HG03575 (cell line): Measurements from ENCODE around the gene KCNMA1.

Source experiments
- ATAC-seq: cut with Tn5 transposase; IDR thresholded peaks from one replicate; pipeline ENCODE4 v1.9.1; 2021; ENCODE audit not compliant: unreplicated experiment, insufficient number of reproducible peaks, low FRiP score; ENCODE audit errors: extremely low read depth

The KCNMA1 gene

DNA sequence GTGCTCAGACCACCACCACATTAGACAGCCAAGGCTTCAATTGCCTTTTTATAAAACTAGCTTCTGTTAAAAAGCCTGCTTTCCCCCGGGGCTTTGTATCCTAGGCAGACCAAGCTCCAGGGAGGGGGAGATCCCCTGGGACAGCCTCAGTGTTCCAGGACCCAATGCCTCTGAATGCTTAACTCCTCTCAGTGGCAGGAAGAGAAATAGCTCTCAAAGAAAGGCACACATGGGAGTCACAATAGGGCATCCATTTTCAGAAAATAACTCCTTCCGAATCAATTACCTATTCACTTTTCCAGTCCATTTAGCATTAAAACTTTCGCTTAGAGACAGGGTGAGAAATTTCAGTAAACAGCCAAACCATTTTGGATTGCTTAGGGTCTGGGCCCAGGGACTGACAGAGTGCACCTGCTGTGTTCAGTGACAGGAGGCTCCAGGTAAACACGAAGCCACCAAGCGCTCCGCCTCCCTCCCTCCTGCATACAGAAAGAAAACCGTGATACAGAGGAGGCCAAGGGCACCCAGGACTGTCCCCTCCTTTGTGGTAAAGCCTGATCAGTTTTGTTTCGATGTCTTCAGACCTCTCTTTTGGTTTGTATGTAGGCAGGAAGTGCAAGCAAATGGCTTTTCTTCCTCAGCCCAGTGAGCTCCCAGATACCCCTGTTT is 599.7 kb downstream of the KCNMA1 start:
- no peak for ATAC-seq

DNA sequence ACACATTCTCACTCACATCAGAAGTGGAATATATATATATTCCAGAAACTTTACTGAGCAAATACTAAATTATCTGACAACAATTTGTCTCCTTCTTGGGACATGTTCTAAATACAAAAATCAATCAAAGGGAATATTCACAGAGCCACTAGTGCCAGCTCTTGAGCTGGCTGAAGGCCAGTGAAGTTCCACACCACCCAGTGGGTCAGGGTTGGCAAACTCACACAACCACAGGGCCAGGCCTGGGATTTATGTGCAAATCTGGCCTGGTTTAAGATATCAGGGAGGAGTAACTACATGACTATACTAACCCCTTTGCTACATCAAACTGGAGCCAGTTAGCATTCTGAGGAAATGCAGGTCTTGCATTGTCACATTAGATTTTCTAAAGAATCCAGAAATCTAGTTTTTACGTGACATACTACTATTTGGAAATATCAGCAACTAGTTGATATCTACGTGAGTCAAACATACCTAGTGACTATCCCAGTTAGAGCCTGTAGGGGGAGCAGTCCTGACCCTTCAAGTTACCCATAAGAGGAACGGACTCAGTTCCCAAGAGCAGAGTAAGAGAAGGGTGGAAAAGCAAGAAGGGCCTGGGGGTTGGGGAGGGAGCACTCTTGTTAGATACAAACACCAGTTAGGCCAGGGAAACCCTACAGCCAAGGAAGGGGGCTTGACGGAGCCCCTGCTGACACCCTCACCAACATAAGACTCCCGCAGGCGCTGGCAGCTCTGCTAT is 600.4 kb downstream of the KCNMA1 start:
- no peak for ATAC-seq

DNA sequence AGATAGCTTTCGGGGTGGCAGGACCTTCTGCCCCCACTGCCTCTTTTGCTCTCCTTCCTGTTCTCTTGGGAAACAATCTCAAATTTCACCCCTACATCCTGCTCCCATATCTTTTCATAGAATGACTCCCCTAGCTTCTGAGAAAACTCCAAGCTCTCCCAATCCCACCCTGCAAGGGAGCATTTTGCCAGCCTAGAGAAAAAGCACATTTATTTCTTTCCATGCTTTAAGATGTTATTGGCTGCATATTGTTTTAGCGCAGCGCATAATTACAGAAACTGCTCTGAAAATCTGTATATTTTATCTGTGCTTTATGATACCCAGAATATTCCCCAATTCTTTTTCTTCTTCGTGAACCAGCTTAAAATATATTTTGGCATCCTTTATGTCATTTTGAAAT is 601.3 kb downstream of the KCNMA1 start:
- ATAC-seq, result no peak

DNA sequence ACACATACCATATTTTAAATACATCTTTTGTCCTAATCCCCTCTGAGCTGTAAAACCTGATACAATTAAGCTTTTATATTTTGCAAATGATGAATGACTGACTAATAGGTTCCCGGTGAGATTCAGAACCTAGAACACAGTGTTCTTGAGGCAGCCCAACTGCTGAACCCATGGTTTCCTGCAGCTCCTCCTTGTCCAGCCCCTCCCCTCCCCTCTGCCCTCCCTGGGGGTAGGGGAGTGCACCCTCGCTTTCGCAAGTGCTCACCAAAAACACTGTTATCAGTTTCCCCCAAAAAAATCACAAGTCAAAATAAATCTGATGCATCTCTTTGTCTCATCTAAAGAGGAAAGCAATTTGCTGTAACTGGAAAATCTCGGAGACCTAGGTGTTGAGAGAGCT is 602.8 kb downstream of the KCNMA1 start:
- ATAC-seq, result no peak

DNA sequence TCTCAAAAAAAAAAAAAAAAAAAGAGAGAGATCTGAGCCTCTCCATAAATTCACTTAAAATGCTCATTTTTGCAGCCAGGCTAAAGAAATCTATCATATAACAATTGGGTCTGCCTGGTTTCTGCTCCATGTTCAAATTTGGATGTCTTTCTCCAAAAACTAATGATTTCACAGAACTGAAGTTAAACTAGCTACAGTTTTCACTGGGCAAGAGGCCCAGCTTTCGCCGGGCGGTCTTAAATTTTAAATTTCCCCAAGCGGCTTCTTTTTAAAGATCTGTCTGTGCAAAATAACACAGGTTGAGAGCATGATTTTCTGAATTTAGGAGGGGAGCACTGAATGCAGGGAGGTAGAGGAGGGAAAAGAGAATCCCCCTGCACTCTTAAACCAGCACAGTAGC is 603.4 kb downstream of the KCNMA1 start:
- no peak for ATAC-seq

DNA sequence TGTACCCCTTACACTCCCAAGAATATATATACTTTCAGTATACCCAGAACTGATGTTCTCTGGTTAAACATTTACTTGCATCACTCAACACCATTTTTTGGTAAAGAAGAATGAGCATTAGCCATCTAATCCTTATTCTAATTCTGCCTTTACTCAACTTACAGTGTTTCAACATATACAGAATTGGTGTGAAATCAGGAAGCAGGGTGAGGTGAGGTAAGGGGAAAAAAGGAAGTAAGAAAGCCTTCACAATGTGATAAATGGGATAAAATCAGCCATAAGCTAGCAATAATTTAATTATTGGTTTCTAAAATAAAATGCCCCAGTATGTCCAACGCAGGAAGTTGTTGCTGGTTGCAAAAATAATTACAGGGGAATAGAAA is 605.4 kb downstream of the KCNMA1 start:
- ATAC-seq, result no peak

DNA sequence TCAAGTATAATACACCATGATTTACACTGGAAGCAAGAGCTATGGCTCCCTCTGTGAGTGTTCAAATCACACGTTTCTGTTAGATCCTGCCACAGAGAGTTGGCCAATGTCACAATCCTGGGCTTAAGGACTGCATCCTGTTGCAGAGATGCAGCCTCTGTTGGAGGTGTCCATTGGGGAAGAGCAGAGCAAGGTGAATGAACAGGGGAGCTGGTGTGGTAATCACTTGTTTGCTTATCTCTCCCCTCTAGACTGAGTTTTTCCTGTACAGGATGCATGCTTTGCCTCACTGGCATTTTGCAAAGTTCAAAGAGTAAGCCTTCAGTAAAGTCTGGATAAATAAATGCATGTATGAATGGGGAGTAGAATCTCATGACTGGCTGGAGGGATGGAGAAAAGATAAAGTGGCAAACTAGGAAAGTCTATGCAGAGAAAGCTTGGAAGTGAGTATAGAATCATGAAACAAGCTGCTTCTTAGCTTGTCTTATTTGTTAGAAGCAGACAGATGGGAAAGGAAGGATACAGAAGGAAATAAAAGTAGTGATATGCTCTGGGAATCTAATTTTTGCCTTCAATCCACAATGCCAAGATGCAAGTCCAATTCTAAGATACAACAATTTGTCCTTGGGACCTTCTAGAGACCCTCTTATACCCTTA is 605.9 kb downstream of the KCNMA1 start:
- no peak for ATAC-seq

DNA sequence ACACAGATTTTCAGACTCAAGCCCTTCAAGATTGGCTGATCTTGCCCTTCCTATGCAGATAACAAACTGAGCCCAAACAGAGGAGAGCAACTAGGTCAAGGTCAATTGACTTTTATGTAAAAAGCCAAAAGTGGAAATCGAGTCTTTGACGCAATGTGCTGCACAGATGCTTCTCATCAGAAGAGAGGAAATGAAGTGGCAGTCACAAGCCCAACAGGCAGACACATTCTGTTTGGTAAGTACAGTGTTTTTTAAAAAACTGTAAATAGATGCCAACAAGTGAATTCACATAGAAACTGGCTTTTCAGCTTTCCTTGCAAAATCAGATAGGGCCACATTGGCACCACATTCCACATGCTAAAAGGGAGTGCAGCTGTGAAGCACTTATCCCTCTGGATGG is 606.6 kb downstream of the KCNMA1 start:
- ATAC-seq, result no peak

DNA sequence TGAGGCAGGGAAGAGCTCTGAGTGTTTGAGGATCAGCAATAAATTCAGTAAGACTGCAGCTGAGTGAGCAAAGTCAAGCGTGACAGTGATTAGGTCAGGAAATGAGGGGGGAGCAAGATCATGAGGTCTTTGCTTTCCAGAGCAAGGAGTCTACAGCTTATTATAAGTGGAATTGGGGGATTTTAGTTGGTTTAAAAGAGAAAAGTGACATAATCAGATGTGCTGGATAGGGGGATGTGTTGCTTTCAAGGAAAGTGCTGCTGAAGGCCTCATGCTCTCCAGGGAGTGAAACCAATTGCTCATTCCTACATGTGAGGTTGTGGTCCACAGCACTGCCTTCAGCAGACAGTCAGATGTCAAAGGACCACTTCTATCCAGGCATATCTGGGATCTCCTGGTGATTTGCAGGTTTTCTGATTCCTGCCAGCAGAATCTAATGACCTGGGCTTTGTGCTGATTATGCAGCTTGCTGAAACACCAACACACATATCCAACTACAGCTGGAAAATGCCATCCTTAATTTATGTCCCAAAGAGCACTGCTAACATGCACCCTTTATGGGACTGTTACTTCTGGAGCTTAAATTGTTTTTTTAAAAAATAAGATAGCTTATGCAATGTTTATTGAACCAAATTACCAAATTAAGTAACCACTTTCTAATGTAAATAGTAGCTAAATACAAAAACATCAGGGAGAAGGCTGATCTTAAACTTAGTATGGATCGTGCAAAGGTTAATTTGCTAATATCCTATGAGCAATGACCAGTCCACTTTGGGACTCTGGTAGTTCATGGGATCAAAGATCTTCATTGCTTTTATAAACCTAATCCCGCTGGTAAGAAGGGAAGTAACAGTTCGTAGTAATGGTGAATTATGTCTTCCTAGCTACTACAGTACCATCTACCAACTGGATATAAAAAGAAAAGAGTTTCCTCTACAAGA is 607.6 kb downstream of the KCNMA1 start:
- ATAC-seq, result no peak

DNA sequence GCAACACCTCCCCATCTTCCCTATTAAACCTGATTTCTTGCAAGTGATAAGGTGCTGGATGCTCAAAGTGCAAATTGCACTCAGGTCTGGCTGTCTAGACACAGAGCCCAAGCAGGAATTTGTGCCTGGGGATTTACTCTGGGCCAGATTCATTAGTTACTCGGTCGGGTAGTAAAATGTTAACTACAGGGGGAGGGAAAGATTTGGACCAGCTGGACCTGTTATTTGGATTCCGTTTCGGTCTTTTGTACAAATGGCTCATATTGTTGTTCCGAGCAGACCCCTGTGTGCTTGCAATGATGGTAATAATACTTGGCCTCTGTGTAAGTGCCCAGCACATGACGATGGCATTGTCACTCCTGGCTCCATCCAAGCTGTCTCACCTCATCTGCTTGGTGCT is 609.6 kb downstream of the KCNMA1 start:
- ATAC-seq, result no peak

DNA sequence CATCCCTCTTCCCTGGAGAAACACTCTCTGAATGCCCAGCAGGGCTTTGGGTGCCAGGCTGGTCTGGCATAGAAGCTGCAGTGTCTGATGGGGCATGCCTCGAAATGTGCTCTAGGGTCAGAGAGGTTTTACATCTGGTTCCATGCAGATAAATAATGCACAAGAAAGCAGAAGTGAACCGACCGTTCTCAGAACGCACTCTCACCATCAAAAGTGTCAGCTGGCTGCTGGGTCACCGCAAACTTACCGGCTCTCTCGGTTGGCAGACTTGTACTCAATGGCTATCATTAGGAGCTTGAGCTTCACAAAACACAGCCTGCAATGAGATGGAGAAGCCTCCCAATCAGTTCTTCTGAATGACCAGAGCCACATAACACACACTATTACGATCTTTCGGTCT is 610.0 kb downstream of the KCNMA1 start:
- peak; percentile 70 for ATAC-seq

DNA sequence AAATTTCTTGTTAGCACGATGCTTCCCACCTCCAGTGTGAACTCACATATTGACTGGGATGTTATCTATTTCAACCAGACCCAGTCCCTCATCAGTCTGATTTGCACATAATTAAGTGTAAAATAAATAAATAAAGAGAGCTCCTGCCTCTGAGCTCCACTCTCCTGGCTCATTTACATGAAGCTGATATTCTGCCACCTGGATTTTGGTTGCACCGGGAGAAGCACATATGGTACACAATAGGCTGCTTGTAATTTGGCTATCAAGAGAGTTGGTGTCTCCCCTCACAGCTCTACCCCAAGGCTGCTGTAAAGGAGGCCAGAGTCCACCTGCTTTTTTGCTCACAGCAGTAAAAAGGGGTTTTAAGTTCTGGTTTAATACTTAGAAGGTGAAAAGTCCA is 610.5 kb downstream of the KCNMA1 start:
- no peak for ATAC-seq

DNA sequence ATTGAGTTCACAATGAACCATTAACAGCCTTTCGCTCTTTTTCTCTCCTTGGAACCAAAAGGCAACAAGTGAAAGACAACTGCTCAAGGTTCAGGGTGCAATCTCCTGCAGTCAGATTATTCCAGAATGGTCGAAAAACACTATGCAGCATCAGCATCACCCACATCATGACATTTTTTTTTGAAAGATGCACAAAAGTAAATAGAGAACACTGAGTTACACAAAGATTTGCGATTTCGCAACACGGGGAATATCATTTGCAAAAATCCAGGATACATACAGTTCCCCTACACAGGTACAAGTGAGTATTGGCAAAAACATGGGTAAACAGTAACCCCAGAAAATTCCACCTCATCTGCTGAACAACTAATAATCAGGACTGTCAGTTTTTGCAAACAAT is 611.5 kb downstream of the KCNMA1 start:
- ATAC-seq, result no peak

DNA sequence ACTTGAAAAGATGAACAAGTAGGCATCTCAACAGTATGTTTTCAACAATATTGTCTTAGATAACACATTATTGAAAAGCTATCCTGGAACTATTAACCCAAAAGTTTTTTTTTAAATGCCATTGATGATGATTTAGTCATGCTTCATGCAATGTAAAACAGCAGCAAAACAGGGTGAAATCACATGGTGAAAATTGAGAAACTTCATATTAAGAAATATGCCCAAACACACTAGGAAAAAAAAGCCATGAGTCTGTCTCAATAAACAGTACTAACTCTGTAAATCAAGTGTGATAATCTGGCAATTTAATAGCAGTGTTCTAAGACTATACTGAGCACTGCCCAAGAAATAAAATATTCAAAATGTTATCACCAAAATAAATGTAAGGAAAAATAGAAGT is 613.1 kb downstream of the KCNMA1 start:
- no peak for ATAC-seq

DNA sequence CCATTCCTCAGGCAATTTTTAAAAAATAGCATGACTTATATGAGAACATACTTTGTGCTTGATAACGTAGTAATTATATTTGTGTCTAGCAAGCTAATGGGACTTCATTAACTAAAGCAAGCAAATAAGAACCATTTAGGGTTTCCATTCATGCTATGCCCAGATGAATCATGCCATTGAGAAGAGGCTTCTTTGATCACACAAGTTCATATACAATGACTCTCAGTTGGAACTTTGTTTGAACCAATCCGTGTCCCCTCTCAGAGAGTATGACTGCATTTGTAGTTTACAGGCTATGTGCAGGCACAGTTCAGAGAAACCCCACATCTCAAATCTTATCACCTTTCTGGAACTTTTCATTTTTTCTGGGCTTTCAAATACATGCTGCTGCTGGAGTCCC is 614.2 kb downstream of the KCNMA1 start:
- no peak for ATAC-seq

DNA sequence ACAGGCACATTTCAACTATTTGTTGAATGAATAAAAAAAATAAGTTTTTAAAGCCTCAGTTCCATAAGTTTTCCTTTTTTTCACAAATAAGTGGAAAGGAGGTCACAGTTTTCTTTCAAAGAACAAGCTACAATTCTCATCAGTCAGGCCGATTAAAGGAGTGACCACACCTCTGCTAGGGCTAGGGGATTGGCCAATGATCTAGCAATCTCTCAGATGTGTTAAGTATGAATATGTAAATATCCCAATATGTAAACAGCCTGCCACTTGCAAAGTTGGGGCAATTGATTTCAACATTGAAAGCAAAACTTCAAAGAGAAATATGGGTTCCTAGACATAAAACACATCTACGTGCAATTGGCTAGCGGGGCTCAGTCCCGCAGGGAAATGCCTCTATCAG is 614.9 kb downstream of the KCNMA1 start:
- ATAC-seq, result no peak

DNA sequence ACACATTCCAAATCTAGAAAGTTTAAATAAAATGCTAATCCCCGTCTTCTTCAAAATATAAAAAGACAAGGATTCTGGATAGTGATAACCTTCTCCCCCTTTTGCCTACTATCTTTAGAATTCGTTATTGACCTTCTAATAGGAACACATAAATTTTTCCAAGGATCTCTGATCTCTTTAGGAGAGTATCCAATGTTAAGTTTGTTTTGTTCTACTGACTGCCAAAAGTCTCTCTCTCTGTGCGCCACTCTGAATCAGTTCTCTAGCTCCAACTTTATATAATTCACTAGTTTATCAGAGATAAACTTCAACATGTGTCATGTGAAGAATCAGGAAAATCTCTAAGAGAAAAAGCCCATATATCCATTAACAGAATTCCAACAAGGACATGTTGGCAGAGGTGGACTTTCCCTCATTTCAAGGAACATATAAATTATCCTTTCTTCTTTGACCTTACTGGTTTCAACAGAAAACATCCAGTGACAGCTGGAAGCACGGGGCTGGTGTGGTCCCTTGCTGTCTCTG is 615.6 kb downstream of the KCNMA1 start:
- no peak for ATAC-seq

DNA sequence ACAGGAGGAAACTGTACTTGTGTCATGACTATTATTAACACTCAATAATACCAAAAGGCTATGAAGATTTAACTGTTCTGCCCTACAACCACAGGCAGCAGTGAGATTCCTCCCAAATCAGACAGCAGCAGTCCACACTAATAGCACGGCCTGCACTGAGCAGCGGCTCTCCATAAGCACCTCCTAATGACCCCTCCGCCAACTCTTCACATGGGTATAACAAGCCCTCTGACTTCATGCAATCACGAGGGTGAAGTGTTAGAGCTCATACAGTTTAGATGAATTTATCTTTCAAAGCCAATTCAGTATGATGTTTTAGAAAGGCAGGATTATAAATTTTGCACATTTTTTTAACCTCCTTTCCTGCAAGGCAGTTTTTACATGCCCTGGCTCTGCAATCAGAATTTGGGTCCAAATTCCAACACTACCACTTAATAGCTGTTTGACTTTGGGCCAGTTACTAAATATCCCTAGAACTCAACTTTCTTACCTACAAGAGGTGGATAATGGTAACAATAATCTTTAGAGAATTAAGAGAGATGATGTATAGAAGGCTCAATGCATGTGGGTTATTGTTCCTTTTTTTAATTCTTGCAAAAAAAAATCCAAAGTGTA is 617.1 kb downstream of the KCNMA1 start:
- no peak for ATAC-seq

DNA sequence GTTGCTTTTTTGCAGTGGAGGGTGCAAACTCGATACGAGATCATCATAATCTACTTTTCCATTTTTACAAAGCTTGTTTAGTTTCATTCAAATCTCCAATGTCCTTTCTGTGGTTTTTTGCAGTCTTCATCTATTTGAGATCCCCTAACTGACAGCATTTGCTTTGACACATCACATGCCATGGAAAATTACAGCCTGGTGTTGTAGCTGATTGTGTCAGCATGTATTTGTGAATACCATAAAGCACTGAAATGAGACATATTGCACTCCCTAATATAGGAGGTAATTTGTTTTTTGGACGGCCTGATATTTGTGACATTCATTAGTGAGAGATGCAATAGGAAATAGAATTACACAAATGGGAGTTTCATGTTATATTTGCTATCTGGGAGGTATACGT is 620.8 kb downstream of the KCNMA1 start:
- ATAC-seq, result no peak
